ENCODE measurements around the gene ALDH1L2. TPM values are rescaled to one million over a fixed set of nuclear protein-coding genes. Genes with fewer than 3 reads are reported as not detected.

The ALDH1L2 gene
- total RNA-seq, 1 experiment from 2014 or later = 0.15 TPM

DNA sequence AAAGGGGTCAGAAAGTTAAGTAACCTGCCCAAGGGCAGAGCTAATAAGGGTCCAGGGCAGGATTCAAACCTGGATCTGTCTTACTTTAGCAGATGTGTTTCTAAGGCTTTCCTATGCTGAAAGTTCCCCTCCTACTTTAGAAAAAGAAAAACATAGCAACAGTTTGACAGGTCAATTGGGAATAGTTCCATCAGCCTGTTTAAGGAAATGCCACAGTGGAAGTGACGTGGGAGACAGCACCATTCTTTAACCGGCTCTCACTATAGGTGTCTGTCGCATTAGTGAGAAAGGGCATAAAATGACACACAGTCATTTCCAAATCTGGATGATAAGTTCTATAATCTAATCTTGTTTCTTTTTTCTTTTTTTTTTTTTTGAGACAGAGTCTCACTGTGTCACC lies 7.3 kb downstream of the ALDH1L2 start:
- no peaks in the 10 kb centered on the region for H3K79me2 ChIP-seq (ENCODE audit: low read length)
- no peaks in the 10 kb centered on the region for H3K36me3 ChIP-seq (ENCODE audit: low read depth, low read length)
- H3K27ac ChIP-seq (ENCODE audit: low read length) = no peak overlapping the region
- H3F3A ChIP-seq (ENCODE audit: low read length, unreplicated experiment) = no peaks in the 10 kb centered on the region
- H2AFZ ChIP-seq (ENCODE audit: low read length) = no peak overlapping the region
- ChIA-PET CTCF (no interaction called here), POLR2A (ENCODE audit: unreplicated experiment) (no interaction called here)
- no TSS peak for BruUV-seq (replicated peaks)
- H3K9ac ChIP-seq (ENCODE audit: low read length) = no peak overlapping the region
- intact Hi-C loops (cut with micrococcal nuclease) = no loop called here
- H3K4me1 ChIP-seq (ENCODE audit: insufficient read depth, low read length) = no peaks in the 10 kb centered on the region
- H3K9me2 ChIP-seq (replicated peaks; ENCODE audit: low read length) = no peaks in the 10 kb centered on the region
- TF ChIP-seq EZH2 (IDR thresholded peaks at IDR 0.05; ENCODE audit: low read length, unreplicated experiment) = no peak
- TF ChIP-seq, protein P1, sequence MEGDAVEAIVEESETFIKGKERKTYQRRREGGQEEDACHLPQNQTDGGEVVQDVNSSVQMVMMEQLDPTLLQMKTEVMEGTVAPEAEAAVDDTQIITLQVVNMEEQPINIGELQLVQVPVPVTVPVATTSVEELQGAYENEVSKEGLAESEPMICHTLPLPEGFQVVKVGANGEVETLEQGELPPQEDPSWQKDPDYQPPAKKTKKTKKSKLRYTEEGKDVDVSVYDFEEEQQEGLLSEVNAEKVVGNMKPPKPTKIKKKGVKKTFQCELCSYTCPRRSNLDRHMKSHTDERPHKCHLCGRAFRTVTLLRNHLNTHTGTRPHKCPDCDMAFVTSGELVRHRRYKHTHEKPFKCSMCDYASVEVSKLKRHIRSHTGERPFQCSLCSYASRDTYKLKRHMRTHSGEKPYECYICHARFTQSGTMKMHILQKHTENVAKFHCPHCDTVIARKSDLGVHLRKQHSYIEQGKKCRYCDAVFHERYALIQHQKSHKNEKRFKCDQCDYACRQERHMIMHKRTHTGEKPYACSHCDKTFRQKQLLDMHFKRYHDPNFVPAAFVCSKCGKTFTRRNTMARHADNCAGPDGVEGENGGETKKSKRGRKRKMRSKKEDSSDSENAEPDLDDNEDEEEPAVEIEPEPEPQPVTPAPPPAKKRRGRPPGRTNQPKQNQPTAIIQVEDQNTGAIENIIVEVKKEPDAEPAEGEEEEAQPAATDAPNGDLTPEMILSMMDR (conservative IDR thresholded peaks at IDR 0.05; ENCODE audit: low read depth, low read length) = no peak
- TF ChIP-seq EZH2phosphoT487 (IDR thresholded peaks at IDR 0.05; ENCODE audit: borderline replicate concordance, low read length) = no peak
- no peaks in the 10 kb centered on the region for H3K27me3 ChIP-seq (ENCODE audit: low read length)
- ATAC-seq = no peak
- DNase-seq = no peak
- no peak overlapping the region for H3K4me2 ChIP-seq (ENCODE audit: low read length)
- H4K20me1 ChIP-seq (ENCODE audit: low read length) = no peaks in the 10 kb centered on the region
- H3K4me3 ChIP-seq (ENCODE audit: low read length) = no peak overlapping the region
- no peaks in the 10 kb centered on the region for H3K9me3 ChIP-seq (ENCODE audit: low read length)

DNA sequence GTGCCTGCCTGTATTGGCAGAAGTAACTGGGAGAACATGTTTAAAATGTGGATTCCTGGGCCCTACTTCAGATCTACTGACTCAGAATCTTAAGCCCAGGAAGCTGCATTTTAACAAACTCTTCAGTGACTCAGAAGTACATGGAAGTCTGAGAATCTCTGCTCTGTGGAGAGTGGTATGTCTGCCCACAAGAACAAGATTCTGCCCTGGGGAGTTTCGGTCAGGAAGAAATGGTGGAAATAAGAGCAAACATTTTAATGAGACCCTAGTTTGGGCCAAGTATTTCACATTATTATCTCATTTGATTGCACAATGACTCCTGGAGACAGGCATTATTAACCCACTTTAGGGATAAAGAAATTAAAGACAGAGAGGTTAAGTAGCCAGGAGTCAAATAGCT lies 8.2 kb downstream of the ALDH1L2 start:
- no peak overlapping the region for H3K27ac ChIP-seq (ENCODE audit: low read length)
- no peak overlapping the region for H3K4me2 ChIP-seq (ENCODE audit: low read length)
- no peak overlapping the region for H3K9ac ChIP-seq (ENCODE audit: low read length)
- CTCF ChIA-PET = no interaction called here
- H3K36me3 ChIP-seq (ENCODE audit: low read depth, low read length) = no peaks in the 10 kb centered on the region
- no peaks in the 10 kb centered on the region for H3K27me3 ChIP-seq (ENCODE audit: low read length)
- intact Hi-C loops (cut with micrococcal nuclease) = no loop called here
- H4K20me1 ChIP-seq (ENCODE audit: low read length) = no peaks in the 10 kb centered on the region
- no peak overlapping the region for H3K4me3 ChIP-seq (ENCODE audit: low read length)
- ATAC-seq = no peak
- TF ChIP-seq EZH2 (IDR thresholded peaks at IDR 0.05; ENCODE audit: low read length, unreplicated experiment) (no peak), EZH2phosphoT487 (IDR thresholded peaks at IDR 0.05; ENCODE audit: borderline replicate concordance, low read length) (no peak)
- TF ChIP-seq, protein P1 (conservative IDR thresholded peaks at IDR 0.05; ENCODE audit: low read depth, low read length) = no peak
- DNase-seq = peak; percentile 25
- H3K79me2 ChIP-seq (ENCODE audit: low read length) = no peaks in the 10 kb centered on the region
- POLR2A ChIA-PET (ENCODE audit: unreplicated experiment) = no interaction called here
- no peaks in the 10 kb centered on the region for H3K9me2 ChIP-seq (replicated peaks; ENCODE audit: low read length)
- H3F3A ChIP-seq (ENCODE audit: low read length, unreplicated experiment) = no peaks in the 10 kb centered on the region
- no TSS peak for BruUV-seq (replicated peaks)
- no peaks in the 10 kb centered on the region for H3K9me3 ChIP-seq (ENCODE audit: low read length)
- H2AFZ ChIP-seq (ENCODE audit: low read length) = no peak overlapping the region
- no peaks in the 10 kb centered on the region for H3K4me1 ChIP-seq (ENCODE audit: insufficient read depth, low read length)

DNA sequence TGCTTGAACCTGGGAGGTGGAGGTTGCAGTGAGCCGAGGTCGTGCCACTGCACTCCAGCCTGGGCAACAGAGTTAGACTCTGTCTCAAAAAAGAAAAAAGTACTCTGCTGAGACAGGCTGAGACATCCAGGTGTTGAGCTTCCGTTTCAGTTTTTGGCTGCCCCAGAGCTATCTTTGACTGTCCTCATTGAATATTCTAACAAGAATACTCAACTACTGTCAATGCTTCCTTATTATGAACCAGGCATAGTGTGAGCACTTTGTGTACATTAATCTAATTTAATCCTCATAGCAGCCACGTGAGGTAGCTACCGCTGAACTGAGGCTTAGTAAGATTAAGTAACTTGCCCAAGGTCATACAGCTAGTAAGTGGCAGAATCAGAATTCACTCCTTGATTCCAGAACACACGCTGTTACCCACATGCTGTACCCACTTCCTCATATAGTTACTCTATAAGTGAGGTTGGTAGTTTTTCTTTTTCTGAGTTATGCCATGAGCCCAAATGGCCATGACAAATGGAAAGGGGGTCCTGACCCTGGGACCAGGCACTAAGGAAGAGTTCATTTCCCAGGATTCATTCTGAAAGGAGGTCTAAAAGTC lies 11.3 kb downstream of the ALDH1L2 start:
- BruUV-seq (replicated peaks) = no TSS peak
- no peak overlapping the region for H3K9ac ChIP-seq (ENCODE audit: low read length)
- H3K4me3 ChIP-seq (ENCODE audit: low read length) = no peak overlapping the region
- POLR2A ChIA-PET (ENCODE audit: unreplicated experiment) = no interaction called here
- H3K27me3 ChIP-seq (ENCODE audit: low read length) = no peaks in the 10 kb centered on the region
- H2AFZ ChIP-seq (ENCODE audit: low read length) = no peak overlapping the region
- no peak overlapping the region for H3K27ac ChIP-seq (ENCODE audit: low read length)
- no peaks in the 10 kb centered on the region for H3K9me3 ChIP-seq (ENCODE audit: low read length)
- no peaks in the 10 kb centered on the region for H3K9me2 ChIP-seq (replicated peaks; ENCODE audit: low read length)
- H3K79me2 ChIP-seq (ENCODE audit: low read length) = no peaks in the 10 kb centered on the region
- intact Hi-C loops (cut with micrococcal nuclease) = no loop called here
- ATAC-seq (no peak), DNase-seq (no peak)
- no peaks in the 10 kb centered on the region for H3K4me1 ChIP-seq (ENCODE audit: insufficient read depth, low read length)
- H3K4me2 ChIP-seq (ENCODE audit: low read length) = no peak overlapping the region
- CTCF ChIA-PET = no interaction called here
- TF ChIP-seq EZH2phosphoT487 (IDR thresholded peaks at IDR 0.05; ENCODE audit: borderline replicate concordance, low read length) = no peak
- no peak for TF ChIP-seq EZH2 (IDR thresholded peaks at IDR 0.05; ENCODE audit: low read length, unreplicated experiment)
- TF ChIP-seq, protein P1 (conservative IDR thresholded peaks at IDR 0.05; ENCODE audit: low read depth, low read length) = no peak
- no peaks in the 10 kb centered on the region for H3F3A ChIP-seq (ENCODE audit: low read length, unreplicated experiment)
- H3K36me3 ChIP-seq (ENCODE audit: low read depth, low read length) = no peaks in the 10 kb centered on the region
- no peaks in the 10 kb centered on the region for H4K20me1 ChIP-seq (ENCODE audit: low read length)
